ENCODE measurements around the gene MECR. TPM values are rescaled to one million over a fixed set of nuclear protein-coding genes. Genes with fewer than 3 reads are reported as not detected.
A peak's percentile ranks its signal among the peaks of the same experiment; 100 is the strongest.

Gene MECR
- total and polyA plus RNA-seq, 10 of the 15 experiments (the other 5 are each of a cell fraction or from before 2014, with no cell fraction given) = 7.6 to 66.3 (median 38.7) TPM

- WGBS (ENCODE audit: insufficient coverage, insufficient replicate concordance, low lambda C conversion rate, missing lambda C conversion rate) = 4% methylated on average over 11 of the region's 11 CpGs
- H3K4me2 ChIP-seq (ENCODE audit: control insufficient read depth, insufficient read depth) = no peak overlapping the region
- ATAC-seq = no peak
- in situ Hi-C loops (cut with MboI) = no loop called here
- H3K27ac ChIP-seq (ENCODE audit: control insufficient read depth, insufficient read depth) = no peak overlapping the region
- intact Hi-C loops (cut with micrococcal nuclease; ENCODE audit: unreplicated experiment) = no loop called here
- no peak overlapping the region for H3K9ac ChIP-seq (ENCODE audit: control insufficient read depth, insufficient read depth, low read length)
- DNase-seq (ENCODE audit: low read depth, low spot score) = no peak
- H3K79me2 ChIP-seq (ENCODE audit: control insufficient read depth, insufficient read depth, low read length) = no peaks in the 10 kb centered on the region
- POLR2A ChIA-PET = interaction anchor here (0.6 kb wide), 1 partner anchor 1201 kb away, joined by 3 read pairs; no protein-coding TSS in a partner anchor
- no peaks in the 10 kb centered on the region for H4K20me1 ChIP-seq (ENCODE audit: control insufficient read depth, insufficient read depth)
- H3K4me1 ChIP-seq (ENCODE audit: control insufficient read depth, insufficient read depth, low read length) = no peaks in the 10 kb centered on the region
- no peaks in the 10 kb centered on the region for H3K36me3 ChIP-seq (ENCODE audit: control insufficient read depth in 2 of 2, insufficient read depth in 2 of 2, low read length in 1 of 2)
- RAD21 ChIA-PET (ENCODE audit: unreplicated experiment) = no interaction called here
- TF ChIP-seq SUPT20H (IDR thresholded peaks at IDR 0.05; ENCODE audit: borderline replicate concordance, control insufficient read depth, low read depth, low read length) (no peak), BRCA1 (IDR thresholded peaks at IDR 0.05; ENCODE audit: low read depth, low read length) (no peak), BMI1 (IDR thresholded peaks at IDR 0.05; ENCODE audit: borderline replicate concordance) (no peak)
- no TSS peak for BruUV-seq (replicated peaks)
- CTCF ChIA-PET = no interaction called here
- FAIRE-seq = no peak
- H3K9me3 ChIP-seq (replicated peaks; ENCODE audit: control insufficient read depth, insufficient read depth, low read length) = no peaks in the 10 kb centered on the region
- peaks cover 6 to 7% of the 10 kb centered on the region in 2 experiments for H3K27me3 ChIP-seq (replicated peaks in 1 of 2; ENCODE audit: control insufficient read depth in 2 of 2, insufficient read depth in 2 of 2, low read length in 1 of 2)
- no peak overlapping the region for H2AFZ ChIP-seq (ENCODE audit: control insufficient read depth, low read depth, low read length)
- no peak overlapping the region for H3K4me3 ChIP-seq
- SMC1A ChIA-PET (ENCODE audit: uncharacterized antibody, unreplicated experiment) = no interaction called here
Observed at GRCh38 chr1:29256979-29257804, 26.5 kb upstream of the MECR start.

- 27% methylated on average over 5 of the region's 5 CpGs for WGBS (ENCODE audit: insufficient coverage, insufficient replicate concordance, low lambda C conversion rate, missing lambda C conversion rate)
- no peak for TF ChIP-seq ZNF622 (IDR thresholded peaks at IDR 0.05)
- no peak for TF ChIP-seq SUPT20H (IDR thresholded peaks at IDR 0.05; ENCODE audit: borderline replicate concordance, control insufficient read depth, low read depth, low read length)
- TF ChIP-seq, protein P1, sequence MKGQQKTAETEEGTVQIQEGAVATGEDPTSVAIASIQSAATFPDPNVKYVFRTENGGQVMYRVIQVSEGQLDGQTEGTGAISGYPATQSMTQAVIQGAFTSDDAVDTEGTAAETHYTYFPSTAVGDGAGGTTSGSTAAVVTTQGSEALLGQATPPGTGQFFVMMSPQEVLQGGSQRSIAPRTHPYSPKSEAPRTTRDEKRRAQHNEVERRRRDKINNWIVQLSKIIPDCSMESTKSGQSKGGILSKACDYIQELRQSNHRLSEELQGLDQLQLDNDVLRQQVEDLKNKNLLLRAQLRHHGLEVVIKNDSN (IDR thresholded peaks at IDR 0.05; ENCODE audit: borderline replicate concordance, extremely low read length, insufficient read depth, low read depth, low read length) = no peak
- TF ChIP-seq SMARCA5 (IDR thresholded peaks at IDR 0.05) = no peak
- TF ChIP-seq HDAC6 (IDR thresholded peaks at IDR 0.05; ENCODE audit: unreplicated experiment) = no peak
- TF ChIP-seq NRF1 (conservative IDR thresholded peaks at IDR 0.05; ENCODE audit: low read depth, low read length) = no peak
- no peak for TF ChIP-seq POLR2A (IDR thresholded peaks at IDR 0.05; ENCODE audit: low read depth, low read length)
- TF ChIP-seq MTA2 (IDR thresholded peaks at IDR 0.05; ENCODE audit: low read depth) = no peak
- no peak for TF ChIP-seq HCFC1 (IDR thresholded peaks at IDR 0.05; ENCODE audit: low read length)
- no peak for TF ChIP-seq STAT1 (conservative IDR thresholded peaks at IDR 0.05)
- no peak for TF ChIP-seq MYC (IDR thresholded peaks at IDR 0.05; ENCODE audit: insufficient read depth, insufficient read length, insufficient replicate concordance, low read length, severe bottlenecking)
- Histone ChIP-seq H3K79me2 (ENCODE audit: control insufficient read depth, insufficient read depth, low read length) (no peaks in the 10 kb centered on the region), H3K4me3 (no peak overlapping the region), H3K9me3 (replicated peaks; ENCODE audit: control insufficient read depth, insufficient read depth, low read length) (no peaks in the 10 kb centered on the region), H3K4me1 (ENCODE audit: control insufficient read depth, insufficient read depth, low read length) (no peaks in the 10 kb centered on the region), H3K4me2 (ENCODE audit: control insufficient read depth, insufficient read depth) (no peak overlapping the region), H3K27me3 (replicated peaks in 1 of 2; ENCODE audit: control insufficient read depth in 2 of 2, insufficient read depth in 2 of 2, low read length in 1 of 2) (peaks cover 6 to 7% of the 10 kb centered on the region in 2 experiments), H3K27ac (ENCODE audit: control insufficient read depth, insufficient read depth) (no peak overlapping the region), H2AFZ (ENCODE audit: control insufficient read depth, low read depth, low read length) (no peak overlapping the region), H4K20me1 (ENCODE audit: control insufficient read depth, insufficient read depth) (no peaks in the 10 kb centered on the region), H3K36me3 (ENCODE audit: control insufficient read depth in 2 of 2, insufficient read depth in 2 of 2, low read length in 1 of 2) (no peaks in the 10 kb centered on the region), H3K9ac (ENCODE audit: control insufficient read depth, insufficient read depth, low read length) (no peak overlapping the region)
- ChIA-PET SMC1A (ENCODE audit: uncharacterized antibody, unreplicated experiment) (no interaction called here), POLR2A (no interaction called here), RAD21 (ENCODE audit: unreplicated experiment) (no interaction called here), CTCF (no interaction called here)
- ATAC-seq (peak; percentile 61), FAIRE-seq (no peak), DNase-seq (ENCODE audit: low read depth, low spot score) (no peak)
- in situ Hi-C loops (cut with MboI) = no loop called here
- no TSS peak for BruUV-seq (replicated peaks)
- intact Hi-C loops (cut with micrococcal nuclease; ENCODE audit: unreplicated experiment) = no loop called here
Observed at GRCh38 chr1:29256394-29256793, 25.7 kb upstream of the MECR start.
